G401 (cell line): ENCODE measurements around the gene MAMLD1. TPM values are rescaled to one million over a fixed set of nuclear protein-coding genes. Genes with fewer than 3 reads are reported as not detected.

Experiments
- DNase-seq: peaks from one replicate; pipeline ENCODE4 v3.0.0-alpha.2; 2015; ENCODE audit warnings: low spot score
- in situ Hi-C: cut with HindIII; loops from 2 replicates; pipeline ENCODE4 v1.10.0; 2016; ENCODE audit warnings: low sequenced_read_pairs, mixed read lengths
- total RNA-seq: library from RNA; depleted of rRNA; stranded (reverse); fragments of >200 nt; shearing (Covaris generic); gene quantifications from 2 replicates; pipeline ENCODE4 v1.2.3, GENCODE V29; 2014

MAMLD1 gene
- total RNA-seq, 1 experiment from 2014 or later = not detected

DNA sequence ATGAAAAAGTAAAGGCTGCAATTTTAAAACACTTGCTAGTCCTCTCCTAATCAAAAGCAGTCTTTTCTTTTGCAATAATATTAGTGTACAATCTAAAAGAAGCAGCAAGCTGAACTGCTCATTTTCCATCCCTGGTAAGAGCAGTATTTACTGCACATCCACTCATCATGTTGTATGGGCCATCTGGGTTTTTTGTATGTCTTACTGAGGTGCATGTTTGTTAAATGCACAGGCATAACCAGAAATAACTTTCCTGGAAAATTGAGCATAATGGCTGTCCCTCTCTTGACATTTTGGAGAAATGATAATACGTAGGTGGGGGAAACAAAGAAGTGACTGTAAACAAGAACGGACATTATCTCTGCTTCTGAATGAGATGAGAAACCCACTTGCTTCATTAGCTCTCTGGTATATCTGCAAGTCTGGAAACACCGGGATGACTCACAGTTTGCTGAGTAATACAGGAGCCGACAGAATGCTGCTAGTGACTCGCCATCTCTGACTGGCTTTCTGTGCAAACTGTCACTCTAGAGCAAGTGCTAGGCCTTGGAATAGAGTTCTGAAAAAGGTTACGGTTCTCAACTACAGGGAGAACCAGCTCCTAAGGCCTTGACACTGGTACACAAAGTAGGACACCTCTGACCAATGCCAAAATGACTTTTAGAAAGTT is 119.6 kb downstream of the MAMLD1 start:
- no peak for DNase-seq
- in situ Hi-C loops = no loop called here

GRCh38 chrX:150483356-150483985 is 120.4 kb downstream of the MAMLD1 start:
- in situ Hi-C loops = no loop called here
- no peak for DNase-seq

- DNase-seq = peak; percentile 46
- in situ Hi-C loops = no loop called here
Measured at GRCh38 chrX:150486011-150486410, 122.9 kb downstream of the MAMLD1 start.

- in situ Hi-C loops = no loop called here
- no peak for DNase-seq
Measured at GRCh38 chrX:150487369-150488094, 124.4 kb downstream of the MAMLD1 start.

DNA sequence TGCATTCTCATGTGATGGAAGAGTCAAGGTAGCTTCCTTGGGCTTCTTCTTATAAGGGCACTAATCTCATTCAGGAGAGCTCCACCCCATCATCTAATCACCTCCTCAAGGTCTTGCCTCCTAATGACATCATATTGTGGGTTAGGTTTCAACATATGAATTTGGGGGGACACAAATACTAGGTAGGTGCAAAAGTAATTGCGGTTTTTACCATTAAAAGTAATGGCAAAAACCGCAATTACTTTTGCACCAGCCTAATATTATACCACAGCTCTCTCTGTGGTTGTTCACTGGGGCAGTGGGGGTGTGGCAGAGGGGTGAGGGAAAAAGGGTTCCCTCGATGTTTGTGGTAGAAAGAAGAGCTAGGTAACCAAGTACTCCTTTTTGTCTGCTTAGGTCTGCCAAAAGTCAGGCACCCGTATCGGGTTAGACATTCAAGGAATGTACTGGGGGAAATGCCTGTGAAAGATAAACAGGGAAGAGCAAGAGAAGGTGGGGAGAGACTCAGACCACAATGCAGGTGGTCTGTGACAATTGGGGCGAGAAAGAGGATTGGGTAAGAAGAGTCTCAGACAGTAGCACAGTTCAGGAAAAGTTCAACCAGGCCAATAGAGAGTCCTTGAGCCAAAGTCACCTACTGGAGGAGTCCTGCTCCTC is 126.4 kb downstream of the MAMLD1 start:
- no peak for DNase-seq
- in situ Hi-C loops = no loop called here

GRCh38 chrX:150495496-150495895 is 132.4 kb downstream of the MAMLD1 start:
- no peak for DNase-seq
- in situ Hi-C loops = no loop called here

DNA sequence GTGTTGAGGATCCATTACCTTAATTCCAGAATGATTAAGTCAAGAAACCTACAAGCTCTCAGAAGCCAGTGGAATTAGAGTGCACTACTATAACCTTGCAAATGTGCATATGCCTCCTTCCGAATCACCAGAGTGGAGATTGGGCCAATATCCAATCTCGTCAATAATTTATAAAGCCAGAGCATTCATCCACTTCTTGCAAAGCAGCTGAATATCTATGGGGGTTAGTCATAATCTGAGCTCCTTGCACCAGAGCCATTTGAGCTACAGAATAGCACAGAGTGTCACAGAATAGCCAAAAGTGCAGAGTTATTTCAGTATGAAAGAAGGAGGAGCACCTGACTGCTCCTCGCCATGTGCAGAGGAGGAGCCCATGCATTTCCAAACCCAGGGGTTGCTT is 136.1 kb downstream of the MAMLD1 start:
- no peak for DNase-seq
- in situ Hi-C loops = no loop called here

DNA sequence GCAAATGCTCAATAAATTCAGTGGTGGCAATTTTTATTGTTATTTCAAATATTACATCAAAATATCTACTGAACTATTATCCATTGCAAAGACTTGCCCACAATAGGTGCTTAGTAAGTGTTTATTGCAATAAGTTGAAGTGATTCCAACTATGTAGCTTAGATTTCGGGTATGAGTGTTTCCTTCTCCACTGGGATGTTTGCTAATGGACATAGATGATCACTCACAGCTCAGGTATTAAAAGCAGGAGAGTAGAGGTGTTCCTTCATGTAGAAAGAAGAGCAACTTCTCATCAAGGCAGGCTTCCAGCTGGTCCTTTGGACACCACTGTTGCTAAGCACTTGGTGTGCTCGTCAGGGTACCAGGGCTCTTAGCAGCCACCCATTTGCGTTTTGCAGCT is 139.0 kb downstream of the MAMLD1 start:
- DNase-seq = no peak
- in situ Hi-C loops = no loop called here

GRCh38 chrX:150502979-150503897 is 140.1 kb downstream of the MAMLD1 start:
- DNase-seq = no peak
- in situ Hi-C loops = no loop called here

DNA sequence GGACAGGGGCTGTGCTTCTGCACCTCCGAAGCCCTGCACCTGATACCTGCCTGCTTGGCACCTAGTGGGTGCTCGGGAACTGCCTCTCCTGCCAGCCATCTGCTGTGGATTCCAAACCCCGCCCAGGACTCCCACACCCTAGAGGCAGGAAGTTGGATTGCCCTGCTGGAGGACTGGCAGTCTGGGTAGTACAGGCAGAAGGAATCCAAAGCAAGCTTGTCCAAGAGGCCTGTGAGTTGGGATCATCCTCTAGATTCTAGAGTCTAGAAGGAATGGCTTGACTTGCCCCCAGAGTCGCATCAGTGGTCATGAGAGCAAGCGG is 140.7 kb downstream of the MAMLD1 start:
- in situ Hi-C loops = no loop called here
- DNase-seq = peak; percentile 28

DNA sequence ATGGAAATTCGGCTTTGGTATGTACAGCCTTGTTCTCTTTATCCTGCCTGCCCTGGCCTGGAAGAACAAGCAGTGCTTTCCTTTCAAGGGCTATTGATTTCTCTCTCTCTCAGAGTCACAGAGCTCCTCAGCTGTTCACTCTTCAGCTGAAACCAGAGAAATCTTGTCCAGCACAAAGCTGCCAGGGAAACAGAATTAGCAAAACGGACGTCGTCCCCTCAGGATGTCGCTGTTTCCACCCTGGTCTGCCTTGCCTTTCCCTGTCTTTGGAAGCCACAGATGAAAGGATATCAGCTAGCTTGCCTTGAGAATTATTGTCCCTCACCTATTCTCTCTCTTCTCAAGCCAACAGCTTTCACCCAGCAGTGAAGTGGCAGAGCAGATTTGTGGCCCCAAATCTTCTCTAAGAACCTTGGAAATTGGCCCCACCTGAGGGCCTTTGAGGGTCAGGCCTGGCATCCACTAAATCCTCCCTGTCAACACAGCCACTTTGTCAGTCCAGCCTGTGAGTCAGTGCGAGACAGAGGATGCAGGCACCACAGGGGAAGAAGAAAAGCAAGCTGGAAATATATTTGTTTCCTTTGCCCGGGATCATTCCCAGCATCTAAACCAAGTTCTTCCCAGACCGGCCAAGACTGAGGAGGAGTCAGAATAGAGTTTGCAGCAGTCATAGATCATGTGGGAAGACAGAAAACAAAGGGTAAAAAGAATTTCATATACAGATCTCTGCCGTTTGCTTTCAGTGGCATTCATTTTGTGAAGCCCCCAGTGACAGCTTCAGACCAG is 141.5 kb downstream of the MAMLD1 start:
- DNase-seq = peak; percentile 66
- in situ Hi-C loops = no loop called here

- in situ Hi-C loops = no loop called here
Measured at GRCh38 chrX:150506020-150506419, 142.9 kb downstream of the MAMLD1 start.

DNA sequence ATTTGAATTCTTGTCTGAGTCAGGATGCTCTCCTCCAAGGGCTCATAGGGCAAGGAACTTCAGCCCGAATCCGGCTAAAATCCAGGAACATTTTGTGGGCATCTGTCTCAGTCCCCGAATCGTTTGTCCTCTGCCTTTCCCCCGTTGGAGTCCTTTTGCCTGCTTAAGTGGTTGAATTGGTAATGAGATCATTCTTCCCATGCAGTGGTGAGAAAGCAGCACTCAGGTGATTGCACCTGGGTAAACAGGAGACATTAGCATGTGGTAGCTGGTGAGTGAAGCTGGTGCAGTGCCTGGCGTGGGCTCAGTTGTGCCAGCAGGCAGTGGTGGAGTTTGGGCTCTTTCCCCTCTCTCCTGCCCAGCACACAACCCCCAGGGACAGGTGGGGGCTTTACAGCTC is 143.4 kb downstream of the MAMLD1 start:
- DNase-seq = peak; percentile 18
- in situ Hi-C loops = no loop called here

More at GRCh38 chrX:150506020-150506419, 142.9 kb downstream of the MAMLD1 start:
- peak; percentile 60 for DNase-seq

DNA sequence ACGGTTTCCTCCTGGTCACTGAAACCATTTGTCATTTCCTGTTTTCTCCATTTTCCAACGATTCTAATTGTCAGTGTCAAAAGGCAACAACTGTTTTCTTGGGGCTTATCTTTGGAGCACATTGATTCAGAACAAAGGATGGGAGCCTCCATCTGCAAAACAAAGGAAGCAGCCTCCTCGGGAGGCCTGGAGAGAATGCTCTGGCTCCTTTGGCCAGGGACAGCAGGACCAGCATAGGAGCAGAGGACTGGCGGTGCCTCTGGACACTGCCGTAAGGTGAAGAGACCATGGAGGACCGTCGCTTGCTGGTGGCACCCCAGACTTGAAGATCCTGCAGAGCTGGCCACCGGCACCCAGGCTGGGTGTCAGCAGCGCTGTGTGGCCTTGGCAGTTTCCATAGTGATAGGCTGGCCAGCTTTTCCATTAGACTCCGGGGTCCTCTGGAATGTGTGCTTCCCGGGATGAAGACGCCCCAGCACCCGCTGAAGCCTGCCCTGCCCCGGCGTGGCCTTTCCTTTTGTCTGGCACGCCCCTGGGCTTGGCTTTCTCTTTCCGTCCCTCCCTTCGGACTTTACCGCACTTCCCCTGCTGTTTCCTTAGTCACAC is 144.2 kb downstream of the MAMLD1 start:
- DNase-seq = peak; percentile 15
- in situ Hi-C loops = no loop called here

GRCh38 chrX:150508018-150508417 is 144.9 kb downstream of the MAMLD1 start:
- in situ Hi-C loops = no loop called here
- peak; percentile 30 for DNase-seq

GRCh38 chrX:150508451-150509367 is 145.6 kb downstream of the MAMLD1 start:
- peak; percentile 74 for DNase-seq
- in situ Hi-C loops = no loop called here

- in situ Hi-C loops = no loop called here
- DNase-seq = no peak
Measured at GRCh38 chrX:150509703-150510102, 146.6 kb downstream of the MAMLD1 start.
